VCaP (cell line): ENCODE results near the gene ACY1.

ENCODE experiments used
- H3K27ac ChIP-seq: fragments of 450-650 bp; 2 replicates; pipeline ENCODE4 v1.5.1; 2017
- TF ChIP-seq, protein P1 (sequence below): fragments of 450-650 bp; conservative IDR thresholded peaks from 2 replicates; pipeline ENCODE4 v1.5.1; 2017; ENCODE audit warnings: mild to moderate bottlenecking, moderate library complexity

The ACY1 gene

DNA sequence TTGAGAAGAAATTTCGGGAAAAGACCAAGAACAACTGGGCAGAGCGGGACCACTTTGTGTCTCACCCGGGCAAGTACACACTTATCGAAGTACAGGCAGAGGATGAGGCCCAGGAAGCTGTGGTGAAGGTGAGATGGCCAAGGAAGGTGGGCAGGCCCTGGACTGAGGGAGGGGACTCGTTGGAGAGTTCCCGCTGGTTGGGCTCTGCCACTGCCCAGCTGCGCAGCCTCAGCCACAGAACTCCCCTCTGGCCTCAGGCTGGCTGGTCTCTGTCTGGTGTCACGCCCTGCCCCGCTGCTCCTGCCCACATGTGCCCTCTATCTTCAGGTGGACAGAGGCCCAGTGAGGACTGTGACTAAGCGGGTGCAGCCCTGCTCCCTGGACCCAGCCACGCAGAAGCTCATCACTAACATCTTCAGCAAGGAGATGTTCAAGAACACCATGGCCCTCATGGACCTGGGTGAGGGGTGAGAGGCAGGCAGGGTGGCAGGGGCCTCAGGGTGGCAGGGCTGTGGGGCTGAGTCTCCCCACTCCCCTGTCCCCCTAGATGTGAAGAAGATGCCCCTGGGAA is 38.8 kb upstream of the ACY1 start:
- TF ChIP-seq, protein P1, sequence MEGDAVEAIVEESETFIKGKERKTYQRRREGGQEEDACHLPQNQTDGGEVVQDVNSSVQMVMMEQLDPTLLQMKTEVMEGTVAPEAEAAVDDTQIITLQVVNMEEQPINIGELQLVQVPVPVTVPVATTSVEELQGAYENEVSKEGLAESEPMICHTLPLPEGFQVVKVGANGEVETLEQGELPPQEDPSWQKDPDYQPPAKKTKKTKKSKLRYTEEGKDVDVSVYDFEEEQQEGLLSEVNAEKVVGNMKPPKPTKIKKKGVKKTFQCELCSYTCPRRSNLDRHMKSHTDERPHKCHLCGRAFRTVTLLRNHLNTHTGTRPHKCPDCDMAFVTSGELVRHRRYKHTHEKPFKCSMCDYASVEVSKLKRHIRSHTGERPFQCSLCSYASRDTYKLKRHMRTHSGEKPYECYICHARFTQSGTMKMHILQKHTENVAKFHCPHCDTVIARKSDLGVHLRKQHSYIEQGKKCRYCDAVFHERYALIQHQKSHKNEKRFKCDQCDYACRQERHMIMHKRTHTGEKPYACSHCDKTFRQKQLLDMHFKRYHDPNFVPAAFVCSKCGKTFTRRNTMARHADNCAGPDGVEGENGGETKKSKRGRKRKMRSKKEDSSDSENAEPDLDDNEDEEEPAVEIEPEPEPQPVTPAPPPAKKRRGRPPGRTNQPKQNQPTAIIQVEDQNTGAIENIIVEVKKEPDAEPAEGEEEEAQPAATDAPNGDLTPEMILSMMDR = no peak

DNA sequence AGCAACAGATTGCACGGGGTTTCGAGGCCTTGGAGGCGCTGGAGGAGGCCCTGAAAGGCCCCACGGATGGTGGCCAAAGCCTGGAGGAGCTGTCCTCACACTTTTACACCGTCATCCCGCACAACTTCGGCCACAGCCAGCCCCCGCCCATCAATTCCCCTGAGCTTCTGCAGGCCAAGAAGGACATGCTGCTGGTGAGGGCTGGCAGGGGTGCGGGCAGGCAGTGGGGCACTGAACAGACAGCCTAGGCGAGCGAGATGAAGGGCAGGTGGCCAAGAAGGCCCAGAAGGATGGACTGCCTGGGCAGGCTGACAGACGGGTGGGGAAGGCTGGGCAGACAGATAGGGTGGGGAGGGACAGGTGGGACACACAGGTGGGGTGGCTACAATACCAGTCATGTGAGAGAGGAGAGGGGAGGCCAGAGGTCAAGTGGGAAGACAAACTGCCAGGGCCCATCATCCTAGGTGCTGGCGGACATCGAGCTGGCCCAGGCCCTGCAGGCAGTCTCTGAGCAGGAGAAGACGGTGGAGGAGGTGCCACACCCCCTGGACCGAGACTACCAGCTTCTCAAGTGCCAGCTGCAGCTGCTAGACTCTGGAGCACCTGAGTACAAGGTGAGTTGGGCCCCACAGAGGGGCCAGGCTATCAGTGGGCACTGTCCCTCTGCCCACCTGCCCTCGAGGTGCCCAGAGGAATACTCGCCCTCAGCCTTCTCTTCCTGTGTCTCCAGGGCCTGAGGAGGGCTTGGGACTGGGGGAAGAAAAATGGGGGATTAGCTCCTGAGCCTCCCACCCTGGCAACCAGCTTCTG is 38.1 kb upstream of the ACY1 start:
- H3K27ac ChIP-seq = no peak overlapping the region
- TF ChIP-seq, protein P1 = no peak

More for the DNA sequence above, 38.8 kb upstream of the ACY1 start:
- no peak overlapping the region for H3K27ac ChIP-seq

DNA sequence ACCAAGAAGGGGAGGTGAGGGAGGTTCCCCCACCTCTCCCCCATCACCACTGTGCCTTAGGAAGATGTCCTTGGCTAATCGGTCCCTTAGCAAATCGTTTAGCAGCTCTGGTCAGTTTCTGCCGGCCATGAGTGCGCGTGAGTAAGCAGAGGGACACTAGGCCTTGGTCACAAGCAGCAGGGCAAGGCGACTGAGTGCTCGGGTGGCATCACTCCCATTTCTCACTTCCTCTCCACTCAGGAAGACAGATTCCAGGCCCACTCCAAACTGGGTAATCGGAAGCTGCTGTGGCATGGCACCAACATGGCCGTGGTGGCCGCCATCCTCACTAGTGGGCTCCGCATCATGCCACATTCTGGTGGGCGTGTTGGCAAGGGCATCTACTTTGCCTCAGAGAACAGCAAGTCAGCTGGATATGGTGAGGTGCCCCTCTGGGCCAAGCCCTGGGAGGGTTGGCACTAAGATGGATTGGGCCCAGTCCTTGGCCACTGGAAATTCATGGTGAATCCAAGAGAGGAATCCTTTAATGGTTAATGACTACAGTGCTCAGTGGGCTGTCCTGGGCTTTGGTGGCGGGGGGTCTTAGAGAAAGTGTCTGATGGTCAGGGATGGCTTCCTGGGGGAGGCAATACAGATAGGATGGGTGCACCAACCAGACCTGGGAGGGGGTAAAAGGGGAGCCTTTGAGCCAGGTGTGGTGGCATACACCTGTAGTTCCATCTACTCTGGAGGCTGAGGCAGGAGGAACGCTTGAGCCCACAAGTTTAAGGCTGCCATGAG is 37.2 kb upstream of the ACY1 start:
- TF ChIP-seq, protein P1 = no peak
- H3K27ac ChIP-seq = no peak overlapping the region

DNA sequence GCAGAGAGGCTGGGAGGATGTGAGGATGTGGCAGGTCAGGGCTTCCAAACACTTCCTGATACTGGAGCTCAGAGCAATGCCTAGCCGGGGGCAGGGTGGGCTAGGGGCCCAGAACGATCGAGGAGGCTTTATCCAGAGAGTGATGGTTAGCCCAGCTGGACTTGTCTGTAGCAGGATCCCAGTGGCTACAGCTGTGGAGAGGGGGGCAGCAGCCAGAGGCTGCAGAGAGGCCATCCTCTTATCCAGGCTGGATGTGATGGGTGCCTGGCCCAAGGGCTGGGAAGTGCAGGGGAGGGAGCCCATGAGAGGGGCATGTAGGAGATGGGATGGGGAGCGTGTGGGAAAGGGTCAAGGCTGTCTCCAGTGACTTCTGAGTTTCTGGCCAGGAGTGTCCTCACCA is 36.5 kb upstream of the ACY1 start:
- TF ChIP-seq, protein P1 = no peak
- H3K27ac ChIP-seq = no peak overlapping the region

DNA sequence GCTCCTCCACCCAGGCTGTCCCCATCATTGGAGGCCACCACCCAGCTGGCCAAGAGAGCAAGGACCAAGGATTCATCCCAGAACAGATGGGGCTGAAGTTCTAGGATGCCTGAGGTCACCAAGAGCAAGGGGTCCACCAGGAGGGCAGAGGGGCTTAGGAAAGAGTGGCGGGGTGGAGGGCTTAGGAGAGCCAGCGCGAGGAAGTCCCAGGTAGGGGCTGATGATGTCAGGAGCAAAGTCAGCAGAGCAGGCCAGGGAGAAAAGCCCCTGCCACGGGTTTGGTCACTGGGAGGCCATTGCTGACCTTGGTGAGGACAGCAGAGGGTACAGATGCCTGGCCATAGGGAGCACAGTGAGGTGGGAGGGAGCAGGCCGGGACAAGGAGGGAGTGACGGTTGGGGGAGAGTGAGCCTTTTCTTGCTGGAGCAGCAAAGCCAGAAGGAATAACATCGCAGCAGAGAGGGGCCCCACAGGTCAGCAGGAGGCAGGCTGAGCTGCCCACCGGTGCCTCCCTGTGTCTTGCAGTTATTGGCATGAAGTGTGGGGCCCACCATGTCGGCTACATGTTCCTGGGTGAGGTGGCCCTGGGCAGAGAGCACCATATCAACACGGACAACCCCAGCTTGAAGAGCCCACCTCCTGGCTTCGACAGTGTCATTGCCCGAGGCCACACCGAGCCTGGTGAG is 36.0 kb upstream of the ACY1 start:
- H3K27ac ChIP-seq = no peak overlapping the region
- TF ChIP-seq, protein P1 = no peak

DNA sequence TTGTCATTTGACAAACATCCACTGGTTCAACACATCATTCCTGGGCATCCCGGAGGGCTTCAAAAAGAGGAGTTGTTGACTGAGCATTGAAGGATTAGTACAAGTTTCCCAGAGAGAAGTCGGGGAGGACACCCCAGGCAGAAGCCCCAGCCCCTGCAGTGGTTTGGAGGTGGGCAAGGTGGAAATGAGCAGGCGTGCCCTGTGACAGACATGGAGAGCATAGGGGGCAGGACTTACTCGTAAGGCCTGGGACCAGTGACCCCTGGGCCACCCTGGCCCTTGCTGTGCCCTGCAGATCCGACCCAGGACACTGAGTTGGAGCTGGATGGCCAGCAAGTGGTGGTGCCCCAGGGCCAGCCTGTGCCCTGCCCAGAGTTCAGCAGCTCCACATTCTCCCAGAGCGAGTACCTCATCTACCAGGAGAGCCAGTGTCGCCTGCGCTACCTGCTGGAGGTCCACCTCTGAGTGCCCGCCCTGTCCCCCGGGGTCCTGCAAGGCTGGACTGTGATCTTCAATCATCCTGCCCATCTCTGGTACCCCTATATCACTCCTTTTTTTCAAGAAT is 35.2 kb upstream of the ACY1 start:
- TF ChIP-seq, protein P1 = no peak
- H3K27ac ChIP-seq = no peak overlapping the region
